HEK293 (cell line): ENCODE data around the gene RTN4.
"Not testable (repeated sequence)": the region's sequence is repeated elsewhere in the genome, so short reads cannot be mapped to it uniquely, and the experiment has no call there.

Experiments used
- CTCF ChIA-PET: fragments of 350-600 bp; formaldehyde crosslinking; extraction: SDS; loops from one replicate; lab custom pipeline; 2021; ENCODE audit warnings: antibody characterized with exemption; lab: Yijun Ruan, JAX
- POLR2A ChIA-PET: fragments of 300-600 bp; formaldehyde crosslinking; extraction: SDS; loops from one replicate; lab custom pipeline; 2020; ENCODE audit warnings: antibody characterized with exemption, inconsistent platforms; lab: Yijun Ruan, JAX
- H3K27ac ChIP-seq: fragments of 200-500 bp; sonication (Bioruptor generic); 2 replicates; pipeline ENCODE4 v1.5.1; 2014; ENCODE audit warnings: low read depth, low read length, control low read depth, inconsistent platforms; ENCODE audit errors: extremely low read depth
- H3K36me3 ChIP-seq, 2 experiments: fragments of 200-500 bp in 1 of 2; sonication (Bioruptor generic) in 1 of 2; 1 replicate in 1 of 2; 2 replicates in 1 of 2; pipeline ENCODE4 v1.5.1; 2014 to 2017; ENCODE audit warnings: inconsistent platforms in 2 of 2, low read length in 2 of 2; ENCODE audit not compliant: control insufficient read depth in 2 of 2, insufficient read depth in 1 of 2
- H3K4me1 ChIP-seq: fragments of 200-500 bp; sonication (Bioruptor generic); 2 replicates; pipeline ENCODE4 v1.5.1; 2014; ENCODE audit warnings: mild to moderate bottlenecking, low read length, inconsistent platforms; ENCODE audit not compliant: control insufficient read depth, insufficient read depth
- H3K4me3 ChIP-seq: 2 replicates; pipeline ENCODE4 v1.5.1; 2011; ENCODE audit warnings: low read depth, mild to moderate bottlenecking, control low read depth, low read length, moderate library complexity
- H3K9me3 ChIP-seq: fragments of 200-500 bp; sonication (Bioruptor generic); 2 replicates; pipeline ENCODE4 v1.5.1; 2014; ENCODE audit warnings: low read depth, low read length, inconsistent platforms; ENCODE audit not compliant: control insufficient read depth, insufficient read depth
- GLI2 ChIP-seq: fragments of 450-650 bp; formaldehyde crosslinking; IDR thresholded peaks from 2 replicates; pipeline ENCODE4; 2017; ENCODE audit warnings: missing biosample characterization, missing genetic modification characterization, low read depth, borderline replicate concordance
- HOXA7 ChIP-seq: sonication (generic); formaldehyde crosslinking; IDR thresholded peaks from 2 replicates; pipeline ENCODE4 v1.8.1; 2022; ENCODE audit warnings: missing genetic modification reagents, borderline replicate concordance
- KLF10 ChIP-seq: fragments of 450-650 bp; IDR thresholded peaks from 2 replicates; pipeline ENCODE4 v1.5.1; 2018; ENCODE audit warnings: missing biosample characterization, mild to moderate bottlenecking, missing genetic modification characterization
- OSR2 ChIP-seq: fragments of 450-650 bp; formaldehyde crosslinking; IDR thresholded peaks from 2 replicates; pipeline ENCODE4 v1.5.1; 2016; ENCODE audit warnings: missing biosample characterization, missing genetic modification characterization
- ZEB2 ChIP-seq: fragments of 450-650 bp; formaldehyde crosslinking; IDR thresholded peaks from 2 replicates; pipeline ENCODE4 v1.5.1; 2016; ENCODE audit warnings: missing biosample characterization, missing genetic modification characterization
- ZNF169 ChIP-seq: fragments of 450-650 bp; formaldehyde crosslinking; IDR thresholded peaks from 2 replicates; pipeline ENCODE4 v1.5.1; 2016; ENCODE audit warnings: missing biosample characterization, missing genetic modification characterization
- ZNF19 ChIP-seq: fragments of 450-650 bp; formaldehyde crosslinking; IDR thresholded peaks from 2 replicates; pipeline ENCODE4; 2016; ENCODE audit warnings: missing biosample characterization, missing genetic modification characterization, low read depth
- ZNF544 ChIP-seq: fragments of 450-650 bp; formaldehyde crosslinking; IDR thresholded peaks from 2 replicates; pipeline ENCODE4 v1.5.0; 2017; ENCODE audit warnings: missing biosample characterization, missing genetic modification characterization
- ZNF837 ChIP-seq: fragments of 450-650 bp; formaldehyde crosslinking; IDR thresholded peaks from 2 replicates; pipeline ENCODE4 v1.5.1; 2016; ENCODE audit warnings: missing biosample characterization, missing genetic modification characterization
- ZXDB ChIP-seq: fragments of 450-650 bp; formaldehyde crosslinking; IDR thresholded peaks from 2 replicates; pipeline ENCODE4 v1.5.1; 2016; ENCODE audit warnings: missing biosample characterization, missing genetic modification characterization
- TF ChIP-seq, protein P1 (sequence below): IDR thresholded peaks from 2 replicates; pipeline ENCODE4 v1.6.1; 2011; ENCODE audit warnings: mild to moderate bottlenecking, low read depth, low read length, borderline replicate concordance
- TF ChIP-seq, protein P2 (sequence below): sonication (generic); formaldehyde crosslinking; IDR thresholded peaks from 2 replicates; pipeline ENCODE4 v1.8.1; 2022; ENCODE audit warnings: mild to moderate bottlenecking, moderate library complexity, missing genetic modification reagents
- TF ChIP-seq, protein P3 (sequence below): fragments of 450-650 bp; formaldehyde crosslinking; IDR thresholded peaks from 2 replicates; pipeline ENCODE4 v1.5.1; 2016; ENCODE audit warnings: missing biosample characterization, missing genetic modification characterization
- TF ChIP-seq, protein P4 (sequence below): fragments of 450-650 bp; formaldehyde crosslinking; IDR thresholded peaks from 2 replicates; pipeline ENCODE4 v1.5.1; 2016; ENCODE audit warnings: missing biosample characterization, missing genetic modification characterization
- TF ChIP-seq, protein P5 (sequence below): fragments of 450-650 bp; formaldehyde crosslinking; IDR thresholded peaks from 2 replicates; pipeline ENCODE4 v1.5.1; 2017; ENCODE audit warnings: missing biosample characterization, missing genetic modification characterization
- TF ChIP-seq, protein P6 (sequence below): fragments of 450-650 bp; formaldehyde crosslinking; IDR thresholded peaks from 2 replicates; pipeline ENCODE4 v1.5.1; 2016; ENCODE audit warnings: missing biosample characterization, missing genetic modification characterization

RTN4 gene

DNA sequence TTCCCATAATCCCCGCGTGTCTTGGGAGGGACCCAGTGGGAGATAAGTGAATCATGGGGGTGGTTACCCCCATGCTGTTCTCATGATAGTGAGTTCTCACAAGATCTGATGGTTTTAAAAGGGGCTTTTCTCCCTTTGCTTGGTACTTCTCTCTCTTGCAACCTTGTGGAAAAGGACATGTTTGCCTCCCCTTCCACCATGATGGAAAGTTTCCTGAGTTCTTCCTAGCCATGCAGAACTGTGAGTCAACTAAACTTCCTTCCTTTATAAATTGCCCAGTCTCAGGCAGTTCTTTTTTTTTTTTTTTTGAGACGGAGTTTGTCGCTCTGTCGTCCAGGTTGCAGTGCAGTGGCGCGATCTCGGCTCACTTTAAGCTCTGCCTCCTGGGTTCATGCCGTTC lies 26.5 kb upstream of the RTN4 start:
- no peak overlapping the region for H3K4me3 ChIP-seq
- peaks cover 3% of the 10 kb centered on the region; the same call in 1 of the 2 replicates for H3K4me1 ChIP-seq
- no peaks in the 10 kb centered on the region for H3K9me3 ChIP-seq
- CTCF ChIA-PET, result no interaction called here
- H3K27ac ChIP-seq, result no peak overlapping the region
- TF ChIP-seq ZEB2 (tag by site-specific recombination) (no peak), ZNF19 (tag by site-specific recombination) (no peak)
- TF ChIP-seq, all 188 proteins: peak for 0
- H3K36me3 ChIP-seq, result no peaks in the 10 kb centered on the region
- POLR2A ChIA-PET, result no interaction called here

DNA sequence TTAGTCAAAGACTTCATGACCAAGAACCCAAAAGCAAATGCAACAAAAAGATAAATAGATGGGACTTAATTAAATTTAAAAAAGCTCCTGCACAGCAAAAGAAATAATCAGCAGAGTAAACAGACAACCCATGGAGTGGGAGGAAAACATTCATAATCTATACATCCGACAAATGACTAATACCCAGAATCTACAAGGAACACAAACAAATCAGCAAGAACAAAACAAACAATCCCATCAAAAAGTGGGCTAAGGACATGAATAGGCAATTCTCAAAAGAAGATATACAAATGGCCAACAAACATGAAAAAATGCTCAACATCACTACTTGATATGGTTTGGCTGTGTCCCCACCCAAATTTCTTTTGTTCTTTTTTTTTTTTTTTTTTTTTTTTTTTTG lies 25.8 kb upstream of the RTN4 start:
- H3K27ac ChIP-seq, H3K36me3 ChIP-seq, H3K9me3 ChIP-seq, H3K4me1 ChIP-seq, POLR2A ChIA-PET, CTCF ChIA-PET, H3K4me3 ChIP-seq: not testable (repeated sequence)

DNA sequence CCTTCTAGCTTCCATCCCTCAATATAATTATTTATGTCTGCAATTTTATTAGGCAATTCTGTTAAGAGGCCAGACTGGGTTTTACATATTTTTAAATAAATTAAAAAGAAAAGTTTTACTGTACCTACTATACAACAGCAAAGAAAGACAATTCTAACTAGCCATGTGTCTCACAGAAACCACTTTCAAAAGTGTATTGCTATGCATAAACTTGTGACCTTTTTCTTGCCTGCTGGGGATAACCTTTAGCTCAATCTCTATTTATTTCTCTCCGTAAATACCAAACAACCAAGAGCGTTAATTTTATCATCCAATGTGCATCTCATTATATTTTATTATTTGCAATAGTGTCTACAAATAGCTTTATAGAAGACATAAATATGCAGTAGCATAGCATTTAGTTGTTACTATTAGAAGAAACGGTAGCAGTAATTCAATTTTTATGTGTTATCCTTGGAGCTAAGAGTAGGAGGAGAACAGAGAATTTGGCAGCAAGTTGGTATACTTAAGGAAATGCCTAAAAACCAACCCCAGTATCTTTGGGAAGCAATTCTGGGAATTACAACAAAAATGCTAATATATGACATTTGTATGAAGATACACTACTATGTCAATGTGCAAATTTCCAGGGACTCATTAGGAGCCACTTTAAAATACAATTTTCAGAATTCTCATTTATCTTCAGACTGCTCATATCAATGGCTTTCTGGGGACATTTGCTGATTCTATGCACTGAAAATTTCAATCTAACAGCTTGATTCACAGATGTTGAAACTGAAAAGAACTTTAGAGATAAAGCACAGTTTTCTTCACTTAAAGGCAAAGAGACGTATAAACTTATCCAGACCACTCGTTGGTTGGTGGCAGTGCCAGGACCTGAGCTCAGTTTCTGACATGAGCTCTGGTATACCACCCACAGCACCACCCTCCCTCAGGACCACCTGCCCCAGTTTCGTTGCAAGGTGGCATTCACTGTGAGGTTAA lies 23.0 kb upstream of the RTN4 start:
- Histone ChIP-seq H3K27ac (no peak overlapping the region), H3K4me3 (no peak overlapping the region), H3K9me3 (no peaks in the 10 kb centered on the region), H3K36me3 (no peaks in the 10 kb centered on the region), H3K4me1 (peaks cover 3% of the 10 kb centered on the region; the same call in 1 of the 2 replicates)
- POLR2A ChIA-PET, result interaction anchor here (2.2 kb wide), 1 partner anchor 23 kb away, joined by 7 read pairs; the partner anchor contains the start of gene RTN4
- CTCF ChIA-PET, result interaction anchor here (0.6 to 0.9 kb wide), 4 partner anchors 12 to 58 kb away, joined by 3 to 4 read pairs (median 4); no protein-coding TSS in a partner anchor
- TF ChIP-seq ZXDB (tag by site-specific recombination) (no peak), ZNF544 (tag by site-specific recombination) (no peak), GLI2 (no peak), OSR2 (tag by site-specific recombination) (no peak), ZNF169 (no peak), ZNF837 (tag by site-specific recombination) (no peak), KLF10 (tag by site-specific recombination) (no peak), HOXA7 (CRISPR knock-in tag) (no peak)
- TF ChIP-seq, protein P1, sequence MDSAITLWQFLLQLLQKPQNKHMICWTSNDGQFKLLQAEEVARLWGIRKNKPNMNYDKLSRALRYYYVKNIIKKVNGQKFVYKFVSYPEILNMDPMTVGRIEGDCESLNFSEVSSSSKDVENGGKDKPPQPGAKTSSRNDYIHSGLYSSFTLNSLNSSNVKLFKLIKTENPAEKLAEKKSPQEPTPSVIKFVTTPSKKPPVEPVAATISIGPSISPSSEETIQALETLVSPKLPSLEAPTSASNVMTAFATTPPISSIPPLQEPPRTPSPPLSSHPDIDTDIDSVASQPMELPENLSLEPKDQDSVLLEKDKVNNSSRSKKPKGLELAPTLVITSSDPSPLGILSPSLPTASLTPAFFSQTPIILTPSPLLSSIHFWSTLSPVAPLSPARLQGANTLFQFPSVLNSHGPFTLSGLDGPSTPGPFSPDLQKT, result no peak
- TF ChIP-seq, protein P2, sequence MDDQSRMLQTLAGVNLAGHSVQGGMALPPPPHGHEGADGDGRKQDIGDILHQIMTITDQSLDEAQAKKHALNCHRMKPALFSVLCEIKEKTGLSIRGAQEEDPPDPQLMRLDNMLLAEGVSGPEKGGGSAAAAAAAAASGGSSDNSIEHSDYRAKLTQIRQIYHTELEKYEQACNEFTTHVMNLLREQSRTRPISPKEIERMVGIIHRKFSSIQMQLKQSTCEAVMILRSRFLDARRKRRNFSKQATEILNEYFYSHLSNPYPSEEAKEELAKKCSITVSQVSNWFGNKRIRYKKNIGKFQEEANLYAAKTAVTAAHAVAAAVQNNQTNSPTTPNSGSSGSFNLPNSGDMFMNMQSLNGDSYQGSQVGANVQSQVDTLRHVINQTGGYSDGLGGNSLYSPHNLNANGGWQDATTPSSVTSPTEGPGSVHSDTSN (CRISPR knock-in tag), result no peak
- TF ChIP-seq, protein P3, sequence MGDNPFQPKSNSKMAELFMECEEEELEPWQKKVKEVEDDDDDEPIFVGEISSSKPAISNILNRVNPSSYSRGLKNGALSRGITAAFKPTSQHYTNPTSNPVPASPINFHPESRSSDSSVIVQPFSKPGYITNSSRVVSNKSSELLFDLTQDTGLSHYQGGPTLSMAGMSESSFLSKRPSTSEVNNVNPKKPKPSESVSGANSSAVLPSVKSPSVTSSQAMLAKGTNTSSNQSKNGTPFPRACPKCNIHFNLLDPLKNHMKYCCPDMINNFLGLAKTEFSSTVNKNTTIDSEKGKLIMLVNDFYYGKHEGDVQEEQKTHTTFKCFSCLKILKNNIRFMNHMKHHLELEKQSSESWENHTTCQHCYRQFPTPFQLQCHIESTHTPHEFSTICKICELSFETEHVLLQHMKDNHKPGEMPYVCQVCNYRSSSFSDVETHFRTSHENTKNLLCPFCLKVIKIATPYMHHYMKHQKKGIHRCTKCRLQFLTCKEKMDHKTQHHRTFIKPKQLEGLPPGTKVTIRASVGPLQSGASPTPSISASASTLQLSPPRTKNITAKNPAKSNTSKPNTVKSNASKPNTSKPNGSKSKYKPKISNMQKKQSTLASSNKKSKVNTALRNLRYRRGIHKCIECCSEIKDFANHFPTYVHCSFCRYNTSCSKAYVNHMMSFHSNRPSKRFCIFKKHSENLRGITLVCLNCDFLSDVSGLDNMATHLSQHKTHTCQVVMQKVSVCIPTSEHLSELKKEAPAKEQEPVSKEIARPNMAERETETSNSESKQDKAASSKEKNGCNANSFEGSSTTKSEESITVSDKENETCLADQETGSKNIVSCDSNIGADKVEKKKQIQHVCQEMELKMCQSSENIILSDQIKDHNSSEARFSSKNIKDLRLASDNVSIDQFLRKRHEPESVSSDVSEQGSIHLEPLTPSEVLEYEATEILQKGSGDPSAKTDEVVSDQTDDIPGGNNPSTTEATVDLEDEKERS (tag by site-specific recombination), result no peak
- TF ChIP-seq, protein P4, sequence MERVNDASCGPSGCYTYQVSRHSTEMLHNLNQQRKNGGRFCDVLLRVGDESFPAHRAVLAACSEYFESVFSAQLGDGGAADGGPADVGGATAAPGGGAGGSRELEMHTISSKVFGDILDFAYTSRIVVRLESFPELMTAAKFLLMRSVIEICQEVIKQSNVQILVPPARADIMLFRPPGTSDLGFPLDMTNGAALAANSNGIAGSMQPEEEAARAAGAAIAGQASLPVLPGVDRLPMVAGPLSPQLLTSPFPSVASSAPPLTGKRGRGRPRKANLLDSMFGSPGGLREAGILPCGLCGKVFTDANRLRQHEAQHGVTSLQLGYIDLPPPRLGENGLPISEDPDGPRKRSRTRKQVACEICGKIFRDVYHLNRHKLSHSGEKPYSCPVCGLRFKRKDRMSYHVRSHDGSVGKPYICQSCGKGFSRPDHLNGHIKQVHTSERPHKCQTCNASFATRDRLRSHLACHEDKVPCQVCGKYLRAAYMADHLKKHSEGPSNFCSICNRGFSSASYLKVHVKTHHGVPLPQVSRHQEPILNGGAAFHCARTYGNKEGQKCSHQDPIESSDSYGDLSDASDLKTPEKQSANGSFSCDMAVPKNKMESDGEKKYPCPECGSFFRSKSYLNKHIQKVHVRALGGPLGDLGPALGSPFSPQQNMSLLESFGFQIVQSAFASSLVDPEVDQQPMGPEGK (tag by site-specific recombination), result no peak
- TF ChIP-seq, protein P5, sequence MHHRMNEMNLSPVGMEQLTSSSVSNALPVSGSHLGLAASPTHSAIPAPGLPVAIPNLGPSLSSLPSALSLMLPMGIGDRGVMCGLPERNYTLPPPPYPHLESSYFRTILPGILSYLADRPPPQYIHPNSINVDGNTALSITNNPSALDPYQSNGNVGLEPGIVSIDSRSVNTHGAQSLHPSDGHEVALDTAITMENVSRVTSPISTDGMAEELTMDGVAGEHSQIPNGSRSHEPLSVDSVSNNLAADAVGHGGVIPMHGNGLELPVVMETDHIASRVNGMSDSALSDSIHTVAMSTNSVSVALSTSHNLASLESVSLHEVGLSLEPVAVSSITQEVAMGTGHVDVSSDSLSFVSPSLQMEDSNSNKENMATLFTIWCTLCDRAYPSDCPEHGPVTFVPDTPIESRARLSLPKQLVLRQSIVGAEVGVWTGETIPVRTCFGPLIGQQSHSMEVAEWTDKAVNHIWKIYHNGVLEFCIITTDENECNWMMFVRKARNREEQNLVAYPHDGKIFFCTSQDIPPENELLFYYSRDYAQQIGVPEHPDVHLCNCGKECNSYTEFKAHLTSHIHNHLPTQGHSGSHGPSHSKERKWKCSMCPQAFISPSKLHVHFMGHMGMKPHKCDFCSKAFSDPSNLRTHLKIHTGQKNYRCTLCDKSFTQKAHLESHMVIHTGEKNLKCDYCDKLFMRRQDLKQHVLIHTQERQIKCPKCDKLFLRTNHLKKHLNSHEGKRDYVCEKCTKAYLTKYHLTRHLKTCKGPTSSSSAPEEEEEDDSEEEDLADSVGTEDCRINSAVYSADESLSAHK (tag by site-specific recombination), result no peak
- TF ChIP-seq, protein P6, sequence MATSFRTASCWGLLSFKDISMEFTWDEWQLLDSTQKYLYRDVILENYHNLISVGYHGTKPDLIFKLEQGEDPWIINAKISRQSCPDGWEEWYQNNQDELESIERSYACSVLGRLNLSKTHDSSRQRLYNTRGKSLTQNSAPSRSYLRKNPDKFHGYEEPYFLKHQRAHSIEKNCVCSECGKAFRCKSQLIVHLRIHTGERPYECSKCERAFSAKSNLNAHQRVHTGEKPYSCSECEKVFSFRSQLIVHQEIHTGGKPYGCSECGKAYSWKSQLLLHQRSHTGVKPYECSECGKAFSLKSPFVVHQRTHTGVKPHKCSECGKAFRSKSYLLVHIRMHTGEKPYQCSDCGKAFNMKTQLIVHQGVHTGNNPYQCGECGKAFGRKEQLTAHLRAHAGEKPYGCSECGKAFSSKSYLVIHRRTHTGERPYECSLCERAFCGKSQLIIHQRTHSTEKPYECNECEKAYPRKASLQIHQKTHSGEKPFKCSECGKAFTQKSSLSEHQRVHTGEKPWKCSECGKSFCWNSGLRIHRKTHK (tag by site-specific recombination), result no peak
